Measurements from ENCODE around the gene THRB.

Gene THRB

DNA sequence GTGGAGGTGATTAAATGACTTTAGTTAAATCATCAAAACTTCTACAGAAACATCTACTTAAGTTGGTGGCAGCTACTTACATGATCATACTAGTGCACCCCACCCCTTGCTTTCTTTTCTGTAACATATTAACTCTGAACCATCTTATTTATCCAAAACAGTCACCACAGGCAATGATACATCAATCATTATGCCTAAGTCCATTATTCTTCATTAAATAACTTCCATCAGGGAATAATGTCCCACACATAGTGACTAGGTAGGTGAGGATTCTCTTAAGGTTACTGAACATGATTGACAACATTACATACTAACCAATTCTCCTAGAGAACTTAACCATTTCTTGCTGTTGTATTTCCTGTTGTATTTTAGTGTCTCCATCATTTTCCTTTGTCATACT, 339.4 kb downstream of the THRB start:
- no peak for DNase-seq (ENCODE audit: low read depth in 2 of 2, low spot score in 1 of 2)

DNA sequence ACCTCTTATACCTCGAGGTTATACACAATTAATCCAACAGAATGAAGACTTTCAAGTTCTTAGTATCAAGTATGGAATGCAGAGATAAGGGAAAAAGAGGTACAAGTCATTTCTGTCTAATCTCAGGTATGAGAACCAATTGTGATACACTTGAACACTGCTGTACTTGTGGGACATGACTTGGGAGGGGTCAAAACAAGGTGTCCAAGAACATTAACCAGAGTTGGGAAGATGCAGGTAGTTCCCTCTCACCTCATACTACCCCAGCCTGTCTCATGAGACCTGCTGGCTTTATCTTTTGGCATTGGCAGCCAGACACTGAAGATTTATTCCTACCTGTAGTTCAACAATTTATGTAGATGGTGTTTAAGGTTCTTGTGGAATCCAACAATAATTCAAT, 339.9 kb downstream of the THRB start:
- no peak for DNase-seq (ENCODE audit: low read depth in 2 of 2, low spot score in 1 of 2)

DNA sequence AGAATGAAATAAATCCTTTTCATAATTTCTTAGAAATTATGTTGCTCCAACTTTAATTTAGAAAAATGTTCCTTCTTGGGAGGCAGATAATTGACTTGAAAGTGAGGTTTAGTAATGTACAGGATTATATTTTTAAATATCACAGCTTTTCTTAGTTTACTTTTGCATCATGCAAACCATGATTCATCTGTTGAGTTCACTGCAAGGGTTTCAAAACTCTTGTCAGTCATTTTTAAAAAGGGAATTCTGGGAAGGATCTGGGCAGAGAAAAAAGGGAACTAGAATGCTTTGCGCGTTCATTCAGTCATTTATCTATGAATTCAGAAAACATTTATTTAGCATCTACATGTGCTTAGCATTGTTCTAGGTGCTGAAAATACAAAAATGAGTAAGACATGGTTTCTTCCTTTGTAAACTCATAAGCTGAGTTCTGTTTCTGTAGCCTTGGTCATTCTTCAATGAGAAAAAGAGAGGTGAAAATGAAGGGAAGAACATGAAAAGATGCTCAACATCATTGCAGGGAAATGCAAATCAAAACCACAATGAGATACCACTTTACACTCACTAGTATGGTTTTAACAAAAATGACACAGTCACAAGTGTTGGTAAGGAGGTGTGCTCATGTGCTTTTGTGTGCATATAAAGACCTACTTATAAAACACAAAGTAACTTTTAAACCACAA, 340.5 kb downstream of the THRB start:
- DNase-seq (ENCODE audit: low read depth in 2 of 2, low spot score in 1 of 2): no peak

DNA sequence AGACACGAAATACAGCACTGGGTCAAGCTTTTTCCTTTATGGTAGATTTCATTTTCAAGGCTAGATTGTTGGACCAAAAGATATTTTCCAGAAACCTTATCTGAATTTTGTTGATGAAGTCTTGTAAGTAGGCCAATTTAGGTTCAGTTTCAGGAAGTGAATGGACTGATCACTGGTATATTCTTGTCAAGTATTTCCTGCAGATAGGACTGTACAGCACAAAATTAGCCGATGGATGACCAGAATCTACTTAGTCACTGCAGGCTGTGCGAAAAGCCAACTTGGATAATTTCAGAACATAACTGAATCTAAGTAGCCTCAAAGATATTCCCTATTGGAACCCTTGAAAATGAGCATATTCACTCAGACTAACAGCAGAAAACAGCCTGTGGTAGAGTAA, 343.1 kb downstream of the THRB start:
- DNase-seq (ENCODE audit: low read depth in 2 of 2, low spot score in 1 of 2): no peak

DNA sequence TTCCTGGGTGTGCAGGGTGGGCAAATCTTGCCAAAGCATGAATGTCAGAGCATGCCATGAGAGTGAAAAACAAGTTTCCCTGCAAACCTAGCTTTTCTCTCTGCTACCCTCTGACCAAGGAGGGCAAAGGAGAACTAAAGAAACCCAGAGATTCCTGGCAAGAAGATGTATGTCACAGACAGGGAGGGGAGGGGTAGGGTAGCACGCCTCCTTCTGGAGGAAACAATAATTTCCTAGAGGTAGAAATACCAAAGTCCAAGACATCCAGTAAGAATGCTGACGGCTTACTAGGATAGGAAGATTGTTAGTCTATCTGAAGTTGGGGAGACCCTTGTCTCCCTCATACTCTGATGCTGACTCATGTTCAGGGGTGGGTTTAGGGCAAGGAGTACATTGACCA, 345.6 kb downstream of the THRB start:
- DNase-seq (ENCODE audit: low read depth in 2 of 2, low spot score in 1 of 2): no peak

DNA sequence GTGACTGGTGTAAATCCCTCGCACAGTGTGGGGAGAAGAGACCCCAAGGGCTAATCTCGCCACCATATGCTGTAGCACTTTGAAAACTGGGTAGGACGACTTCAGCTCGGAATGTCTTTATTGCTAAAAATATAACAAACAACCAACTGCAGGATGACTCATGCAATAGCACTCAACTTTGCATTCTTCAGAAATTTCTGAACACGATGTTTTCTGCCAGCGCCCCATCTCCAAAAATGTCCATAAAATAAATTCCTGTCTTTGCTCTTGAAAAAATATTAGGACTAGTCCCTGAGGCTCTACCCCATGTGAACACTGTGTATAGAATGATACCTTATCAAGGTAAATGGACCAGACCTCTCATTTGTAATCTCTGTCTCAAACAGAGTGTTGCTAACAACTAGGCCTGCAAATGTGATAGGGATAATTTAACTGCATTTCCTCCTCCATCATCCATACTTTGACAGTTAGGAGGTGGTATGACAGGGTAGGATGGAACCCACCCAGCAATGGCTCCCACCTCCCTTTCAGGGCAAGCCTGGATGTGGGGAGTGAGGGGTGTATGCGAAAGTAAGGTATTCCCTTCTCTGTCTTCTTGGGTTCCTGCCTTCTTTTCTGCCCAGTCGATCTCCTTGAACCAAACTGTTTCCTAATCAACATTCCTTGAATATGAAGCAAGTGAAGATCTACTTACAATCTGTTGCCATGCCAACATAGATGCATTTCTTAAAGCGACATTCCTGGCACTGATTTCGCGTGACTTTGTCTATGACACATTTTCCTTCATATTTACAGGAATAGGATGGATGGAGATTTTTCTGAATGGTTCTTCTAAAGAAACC, 348.4 kb downstream of the THRB start:
- DNase-seq (ENCODE audit: low read depth in 2 of 2, low spot score in 1 of 2): no peak

DNA sequence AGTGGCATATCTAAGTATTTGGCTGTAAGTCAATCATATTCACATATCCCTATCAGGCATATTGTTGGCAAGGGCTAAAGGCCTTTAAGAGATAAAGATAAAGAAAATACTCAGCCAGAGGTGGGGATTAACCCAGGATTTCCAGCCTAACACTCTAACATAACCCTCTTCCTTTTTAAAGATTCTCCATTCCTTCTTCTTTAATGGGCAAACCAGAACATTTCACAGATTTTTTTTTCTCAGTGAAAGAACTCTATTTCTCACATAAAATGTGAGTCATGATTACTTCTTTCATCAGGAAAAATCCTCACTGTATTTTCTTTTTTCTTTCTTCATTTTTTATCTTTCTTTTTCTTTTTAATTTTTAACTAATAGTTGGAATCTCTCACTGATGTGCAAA, 349.2 kb downstream of the THRB start:
- no peak for DNase-seq (ENCODE audit: low read depth in 2 of 2, low spot score in 1 of 2)

DNA sequence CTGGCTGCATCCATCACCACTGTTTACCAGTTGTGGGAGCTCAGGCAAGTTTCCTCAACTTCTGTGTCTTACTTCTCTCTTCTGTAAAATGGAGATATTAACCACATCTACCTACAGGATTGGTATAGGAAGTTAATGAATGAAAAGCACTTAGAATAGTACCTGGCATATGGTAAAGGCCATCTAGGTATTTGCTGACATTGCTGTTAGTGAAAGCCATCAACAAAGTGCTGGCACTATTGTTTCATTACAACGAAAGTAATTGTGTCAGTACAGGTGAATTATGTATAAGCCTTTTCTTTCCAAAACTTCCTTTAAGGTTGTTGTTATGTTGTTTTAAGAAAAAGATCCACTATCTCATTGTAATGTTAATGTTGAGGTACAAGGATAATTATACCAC, 352.5 kb downstream of the THRB start:
- DNase-seq (ENCODE audit: low read depth in 2 of 2, low spot score in 1 of 2): no peak

DNA sequence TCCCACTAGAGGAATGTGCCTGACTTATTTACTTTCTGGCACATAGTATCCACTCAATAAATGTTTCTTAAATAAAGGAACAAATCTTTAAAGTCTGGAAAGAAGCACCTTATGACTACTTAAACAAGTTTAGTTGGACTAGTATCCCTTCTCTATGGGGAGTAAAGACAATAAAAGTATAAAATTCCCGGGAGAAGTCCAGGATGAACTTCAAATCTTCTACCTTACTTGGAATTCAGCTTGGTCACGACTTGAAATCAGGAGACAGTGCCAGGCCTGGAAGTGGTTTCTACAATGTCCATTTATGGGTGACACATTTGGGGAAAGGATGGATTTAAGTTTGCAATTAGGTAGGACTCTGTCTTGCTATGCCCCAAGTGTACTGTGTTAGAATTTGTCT, 353.1 kb downstream of the THRB start:
- DNase-seq (ENCODE audit: low read depth in 2 of 2, low spot score in 1 of 2): no peak

DNA sequence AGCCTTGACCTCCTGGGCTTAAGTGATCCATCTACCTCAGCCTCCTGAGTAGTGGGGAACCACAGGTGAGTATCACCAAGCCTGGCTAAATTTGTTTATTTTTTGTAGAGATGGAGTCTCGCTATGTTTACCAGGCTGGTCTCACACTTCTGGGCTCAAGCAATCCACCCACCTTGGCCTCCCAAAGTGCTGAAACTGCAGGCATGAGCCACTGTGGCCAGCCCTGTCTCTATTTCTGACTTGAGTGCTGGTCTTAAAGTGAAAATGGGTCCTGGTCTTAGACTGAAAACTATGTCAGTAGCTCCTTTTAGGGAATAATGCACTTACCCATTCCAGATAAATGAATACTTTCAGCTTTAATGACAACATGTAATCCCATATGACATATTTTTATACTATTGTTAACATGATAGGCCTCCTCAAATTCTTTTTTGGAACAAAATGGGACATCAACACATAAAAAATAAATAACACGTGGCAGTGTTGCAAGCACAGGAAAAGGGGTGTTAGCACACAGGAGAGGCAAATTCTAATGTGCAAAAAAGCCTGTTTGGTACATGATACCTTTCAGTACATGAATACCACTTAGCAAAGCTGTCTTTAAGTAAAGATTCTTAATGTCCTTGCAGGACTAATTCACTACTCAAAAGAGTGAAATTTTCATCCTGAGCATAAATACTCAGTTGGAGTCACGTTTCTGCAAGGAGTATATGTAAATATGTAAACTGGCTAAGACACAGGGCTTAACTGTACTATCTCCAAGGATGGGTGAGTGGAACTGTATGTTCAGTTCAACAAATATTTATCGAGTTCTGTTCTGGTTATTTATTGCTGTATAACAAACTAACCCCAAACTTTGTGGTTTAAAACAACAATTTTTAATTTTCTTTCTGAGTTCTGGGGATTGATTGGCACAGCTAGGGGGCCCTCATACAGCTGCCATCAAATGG, 354.9 kb downstream of the THRB start:
- no peak for DNase-seq (ENCODE audit: low read depth in 2 of 2, low spot score in 1 of 2)

DNA sequence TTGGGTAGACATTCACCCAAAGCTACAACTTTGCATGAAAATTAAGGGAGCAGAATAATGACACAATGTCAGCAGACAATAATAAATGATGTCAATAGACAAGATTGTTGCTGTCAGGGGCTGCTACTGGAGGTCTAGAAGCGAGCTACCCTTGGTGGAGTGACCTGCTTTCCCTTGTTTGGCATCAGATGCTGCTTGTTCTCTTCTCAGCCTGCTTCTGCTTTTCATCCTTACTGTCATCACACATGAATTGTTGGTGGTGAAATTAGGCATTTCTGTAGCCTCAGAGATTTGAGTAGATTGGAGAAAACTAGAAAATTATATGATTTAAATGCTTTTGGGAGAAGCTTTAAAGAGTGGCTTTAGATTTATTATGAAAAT, 355.8 kb downstream of the THRB start:
- no peak for DNase-seq (ENCODE audit: low read depth in 2 of 2, low spot score in 1 of 2)

DNA sequence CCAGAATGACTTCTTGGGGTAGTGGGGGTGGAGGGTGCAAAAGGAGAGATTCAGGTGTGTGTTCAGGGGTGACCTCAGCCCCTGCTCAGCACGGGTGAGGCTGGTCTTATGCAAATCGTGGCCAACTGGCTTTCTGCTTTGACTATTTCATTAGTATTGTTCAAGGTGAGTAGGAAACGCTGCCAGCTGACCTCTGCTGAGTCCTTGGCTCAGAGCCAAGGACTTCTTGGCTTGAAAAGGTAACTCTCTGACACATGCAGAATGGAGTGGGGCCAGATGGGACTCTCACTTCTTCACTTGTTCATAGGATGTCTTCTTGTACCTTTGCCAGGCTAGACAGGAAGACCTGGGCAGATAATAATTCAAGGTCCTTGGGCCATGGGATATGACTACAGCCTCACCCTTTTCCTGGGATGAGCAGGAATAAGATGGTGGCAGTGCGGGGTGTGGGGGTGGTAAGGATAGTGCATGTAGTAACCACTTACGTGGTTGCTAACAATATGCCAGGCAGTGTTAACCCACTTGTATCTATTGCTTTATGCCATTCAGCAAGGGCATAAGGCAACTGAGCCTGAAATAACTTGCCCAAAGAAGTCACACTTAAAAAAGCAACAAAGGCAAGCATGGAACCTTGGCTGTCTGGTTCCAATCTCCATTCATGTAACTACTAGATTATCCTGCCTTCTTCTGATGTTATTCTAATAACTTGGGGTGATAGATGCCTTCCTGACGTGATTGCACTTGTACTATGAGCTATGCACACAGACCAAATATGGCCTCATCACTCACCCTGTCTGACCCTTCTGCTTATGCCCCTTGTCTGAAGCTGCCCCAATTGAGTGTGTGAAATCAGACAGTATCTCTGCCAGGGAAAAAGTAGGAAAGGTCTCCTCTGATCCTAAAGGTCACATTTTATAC, 356.4 kb downstream of the THRB start:
- DNase-seq (ENCODE audit: low read depth in 2 of 2, low spot score in 1 of 2): no peak

DNA sequence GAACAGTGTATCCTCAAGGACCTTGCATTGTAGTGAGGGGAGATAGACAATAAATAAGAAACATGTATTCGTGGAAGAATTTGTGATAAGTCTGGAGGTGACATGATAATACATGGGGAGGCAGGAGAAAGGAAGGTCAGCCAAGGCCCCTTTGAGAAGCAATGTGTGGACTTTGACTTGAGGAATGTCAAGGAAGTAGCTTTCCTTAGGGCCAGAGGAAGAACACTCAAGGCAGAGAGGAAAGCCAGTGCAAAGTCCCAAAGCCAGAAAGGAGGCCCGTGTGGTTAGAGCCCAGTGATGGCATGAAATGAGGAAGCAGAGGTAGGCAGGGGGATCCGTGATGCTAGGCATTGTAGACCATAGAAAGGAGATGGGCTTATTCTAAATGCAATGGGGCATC, 357.3 kb downstream of the THRB start:
- DNase-seq (ENCODE audit: low read depth in 2 of 2, low spot score in 1 of 2): no peak

DNA sequence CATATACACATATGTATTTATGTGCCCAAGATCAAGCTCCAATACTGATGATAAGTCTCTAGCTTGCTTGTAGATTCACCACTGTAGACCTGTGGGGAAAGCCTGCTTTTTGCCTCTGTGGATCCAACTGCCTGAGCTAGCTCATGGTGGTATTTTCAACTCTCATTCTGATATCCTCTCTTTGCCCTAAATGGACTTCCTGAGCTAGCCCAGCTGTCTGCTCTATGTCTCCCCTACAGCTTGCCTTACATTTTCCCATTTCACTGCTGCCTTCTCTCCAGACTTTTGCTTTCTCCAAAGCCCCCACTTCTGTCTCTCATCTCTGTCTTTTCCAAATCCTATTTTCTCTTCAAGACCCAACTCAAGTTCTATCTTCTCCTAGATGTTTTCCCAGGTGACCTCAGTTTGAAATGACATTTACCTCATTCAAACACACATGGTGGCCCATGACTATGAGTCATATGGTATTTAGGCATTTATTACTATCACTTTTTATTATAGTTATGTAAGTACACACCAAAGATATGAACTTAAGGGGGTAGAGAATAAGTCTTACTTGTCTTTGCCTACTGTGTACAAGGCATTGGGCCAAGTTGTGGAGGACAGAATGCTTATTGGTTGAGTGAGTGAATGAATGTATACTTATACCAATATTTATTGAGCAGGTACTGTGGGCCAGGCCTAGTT, 357.9 kb downstream of the THRB start:
- DNase-seq (ENCODE audit: low read depth in 2 of 2, low spot score in 1 of 2): no peak

DNA sequence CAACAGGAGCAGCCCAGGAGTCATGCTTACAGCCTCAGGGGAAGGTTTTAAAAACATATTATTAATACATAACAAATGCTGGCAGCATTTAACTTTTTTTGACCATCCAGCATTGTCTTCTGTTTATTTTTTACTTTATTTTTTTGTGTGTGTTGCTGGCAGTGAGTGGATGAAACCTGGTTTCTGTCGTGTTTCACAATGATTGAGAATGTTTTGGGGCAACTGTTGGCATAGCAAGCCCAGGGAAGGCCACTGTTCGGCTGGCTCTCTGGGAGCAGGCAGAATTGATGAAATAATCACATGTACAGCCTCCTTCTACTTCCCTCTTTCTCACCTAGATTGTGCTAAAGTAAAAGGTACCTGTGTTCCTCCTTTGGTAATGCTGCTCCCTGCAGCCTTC, 359.4 kb downstream of the THRB start:
- DNase-seq (ENCODE audit: low read depth in 2 of 2, low spot score in 1 of 2): no peak

DNA sequence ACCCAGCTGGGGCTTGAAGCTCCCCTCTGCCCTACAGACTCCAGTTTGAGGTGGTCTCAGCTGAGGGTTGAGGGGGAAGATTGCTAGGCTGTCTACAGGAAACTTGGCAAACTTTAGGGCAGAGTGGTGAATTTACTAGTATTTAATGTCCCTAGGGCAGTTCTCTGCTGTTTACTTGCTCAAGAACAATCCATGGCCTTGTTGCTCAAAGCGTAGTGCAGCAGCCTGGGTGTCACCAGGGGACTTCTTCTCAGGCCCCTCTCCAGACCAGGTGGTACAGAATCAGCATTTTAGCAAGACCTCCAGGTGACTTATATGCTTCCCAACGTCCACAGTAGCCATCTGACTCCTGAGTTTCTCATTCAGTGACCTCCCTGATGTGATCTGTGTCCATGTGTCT, 360.7 kb downstream of the THRB start:
- DNase-seq (ENCODE audit: low read depth in 2 of 2, low spot score in 1 of 2): no peak

DNA sequence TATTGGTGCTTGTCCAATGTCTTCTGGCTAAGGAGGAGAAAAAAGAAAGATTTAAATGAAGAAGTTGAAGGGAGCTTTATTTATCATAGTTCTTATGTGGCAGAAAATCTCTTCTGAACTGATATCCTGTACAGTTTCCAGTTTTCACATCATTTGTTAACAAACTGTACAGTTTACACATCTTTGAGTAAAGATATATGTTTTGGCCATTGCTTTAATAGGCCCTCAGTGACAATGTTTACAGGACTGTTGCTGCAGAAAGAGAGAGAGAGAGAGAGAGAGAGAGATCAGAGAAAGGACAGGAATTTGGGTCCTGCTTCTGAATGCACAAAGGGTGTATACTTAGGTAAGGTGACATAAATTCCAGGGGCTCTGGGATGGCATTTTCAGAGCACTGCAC, 361.2 kb downstream of the THRB start:
- DNase-seq (ENCODE audit: low read depth in 2 of 2, low spot score in 1 of 2): no peak

DNA sequence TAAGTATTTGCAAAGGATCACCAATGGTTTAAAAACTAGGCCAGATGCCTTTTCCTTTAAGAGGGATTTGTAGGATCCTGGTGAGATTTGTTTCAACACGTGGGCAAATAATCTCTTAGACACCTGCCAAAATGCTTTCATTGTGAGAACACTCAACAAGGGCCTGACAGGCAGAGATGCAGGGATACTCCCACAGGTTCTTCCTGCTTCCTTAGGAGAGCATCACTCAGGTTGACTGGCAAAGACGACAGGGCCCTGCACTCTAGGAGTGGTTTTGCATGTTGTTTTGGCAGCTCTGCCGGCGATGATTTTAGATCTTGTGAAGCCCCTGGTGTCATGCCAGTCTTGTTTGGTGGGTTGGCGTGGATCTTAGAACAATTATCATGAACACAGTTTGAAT, 365.1 kb downstream of the THRB start:
- no peak for DNase-seq (ENCODE audit: low read depth in 2 of 2, low spot score in 1 of 2)

DNA sequence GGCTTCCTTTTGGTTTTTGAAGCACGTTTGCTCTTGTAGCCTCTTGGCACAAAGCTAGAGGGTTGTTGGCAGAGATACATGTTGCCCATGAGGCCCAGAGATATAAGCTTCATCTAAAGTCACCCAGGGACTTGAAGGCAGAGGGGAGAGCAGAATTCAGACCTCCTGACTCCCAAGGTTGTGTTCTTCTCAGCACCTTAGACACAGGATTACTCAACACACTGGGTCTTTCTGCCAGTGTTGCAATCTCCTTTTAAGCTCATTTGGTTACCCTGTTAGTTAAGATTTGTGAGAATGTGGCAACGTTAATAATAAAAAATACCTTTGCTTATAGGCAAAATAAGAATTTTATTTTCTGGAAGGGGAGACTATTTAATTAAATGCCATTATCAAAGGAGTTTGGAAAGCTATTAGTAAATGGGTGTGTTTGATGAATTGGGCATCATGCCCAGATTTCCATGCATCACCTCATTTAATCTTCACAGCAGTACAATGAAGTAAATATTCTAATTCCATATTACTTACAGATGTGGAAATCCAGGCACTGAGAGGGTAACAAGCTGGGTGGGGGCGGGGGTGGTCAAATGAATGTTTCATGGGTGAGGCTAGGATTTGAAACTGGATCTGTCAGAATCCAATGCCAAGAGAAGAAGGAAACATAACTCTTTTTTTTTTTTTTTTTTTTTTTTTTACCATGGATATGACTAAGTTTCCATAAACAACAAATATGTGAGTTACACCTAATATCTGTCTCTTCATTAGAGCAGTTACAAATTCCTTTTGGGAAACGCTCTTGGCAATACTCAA, 366.2 kb downstream of the THRB start:
- no peak for DNase-seq (ENCODE audit: low read depth in 2 of 2, low spot score in 1 of 2)
